Natural killer cell (primary cell): ENCODE data around the gene GALNT9. TPM values are rescaled to one million over a fixed set of nuclear protein-coding genes. Genes with fewer than 3 reads are reported as not detected.
"Not testable (repeated sequence)": the region's sequence is repeated elsewhere in the genome, so short reads cannot be mapped to it uniquely, and the experiment has no call there.

Experiments used
- ATAC-seq, 3 donors: fragments of 150-1000 bp in 2 of 3; fragments of 200-7000 bp in 1 of 3; cut with Tn5 transposase; 1 replicate in 1 of 3; 2 replicates in 2 of 3; pipeline ENCODE4 v1.10.0; 2021; ENCODE audit warnings: mild to moderate bottlenecking in 2 of 3, moderate library complexity in 2 of 3
- DNase-seq, 2 donors: peaks; one replicate each; pipeline versions ENCODE4 v3.0.0 to v3.0.0-alpha.2; 2013 to 2021; ENCODE audit warnings: mixed read lengths in 1 of 2
- H3K27ac ChIP-seq: one replicate; pipeline ENCODE4 v1.5.1; 2013; ENCODE audit warnings: mild to moderate bottlenecking, low read length
- H3K27me3 ChIP-seq: one replicate; pipeline ENCODE4 v1.6.1; 2013; ENCODE audit warnings: low read length; ENCODE audit not compliant: control insufficient read depth, insufficient read depth
- H3K36me3 ChIP-seq: one replicate; pipeline ENCODE4 v1.6.1; 2013; ENCODE audit warnings: low read length; ENCODE audit not compliant: control insufficient read depth, insufficient read depth
- H3K4me1 ChIP-seq: one replicate; pipeline ENCODE4 v1.6.1; 2013; ENCODE audit warnings: low read length; ENCODE audit not compliant: control insufficient read depth, insufficient read depth
- H3K4me3 ChIP-seq: one replicate; pipeline ENCODE4 v1.5.1; 2013; ENCODE audit warnings: low read length
- H3K9me3 ChIP-seq: one replicate; pipeline ENCODE4 v1.6.1; 2013; ENCODE audit warnings: low read length; ENCODE audit not compliant: control insufficient read depth, insufficient read depth
- H3K27ac Mint-ChIP-seq, 2 donors: one replicate each; pipeline ENCODE4 v1.8.0; 2022; ENCODE audit warnings: mild to moderate bottlenecking in 2 of 2, mixed read lengths in 2 of 2, moderate library complexity in 1 of 2
- H3K27me3 Mint-ChIP-seq, 2 donors: one replicate each; pipeline ENCODE4 v1.8.0; 2022; ENCODE audit warnings: low read depth in 2 of 2, mixed read lengths in 2 of 2
- H3K36me3 Mint-ChIP-seq: one replicate; pipeline ENCODE4 v1.8.0; 2022; ENCODE audit warnings: mixed read lengths
- H3K4me1 Mint-ChIP-seq, 2 donors: one replicate each; pipeline ENCODE4 v1.8.0; 2022; ENCODE audit warnings: mixed read lengths in 2 of 2
- H3K4me3 Mint-ChIP-seq: one replicate; pipeline ENCODE4 v1.8.0; 2022; ENCODE audit warnings: mild to moderate bottlenecking, moderate library complexity, mixed read lengths
- H3K9me3 Mint-ChIP-seq, 2 donors: one replicate each; pipeline ENCODE4 v1.8.0; 2022; ENCODE audit warnings: mixed read lengths in 2 of 2
- CTCF ChIP-seq: fragments of 200-600 bp; IDR thresholded peaks from one replicate; pipeline ENCODE4 v1.8.0; 2022; ENCODE audit warnings: antibody characterized with exemption
- WGBS: methylation state at CpG from one replicate; pipeline ENCODE4 v1.1.7; 2013; ENCODE audit warnings: missing lambda C conversion rate; ENCODE audit not compliant: insufficient coverage; 5-methylcytosine and 5-hydroxymethylcytosine counted together
- intact Hi-C: fragments of 100-400 bp; cut with micrococcal nuclease; formaldehyde crosslinking; loops from one replicate; pipeline ENCODE4 v1.14.2; 2022
- total RNA-seq, 4 donors: library from RNA; stranded (reverse); fragments of 120-200 nt in 1 of 4; gene quantifications; one replicate each; pipeline versions ENCODE4 v1.2.3 to v1.2.4, GENCODE V29; 2013 to 2022

Gene GALNT9
- total RNA-seq, 3 donors from 2014 or later (not counting 1 experiment from before 2014, with no cell fraction given), result not detected

GRCh38 chr12:132300789-132301722 is 28.3 kb downstream of the GALNT9 start:
- H3K9me3 Mint-ChIP-seq, result no peaks in the 10 kb centered on the region
- TF ChIP-seq CTCF, result no peak
- DNase-seq (no peak), ATAC-seq (no peak)
- no peak overlapping the region for H3K4me3 Mint-ChIP-seq
- H3K27ac Mint-ChIP-seq, result no peak overlapping the region
- H3K4me1 Mint-ChIP-seq, result no peaks in the 10 kb centered on the region
- Histone ChIP-seq H3K9me3 (no peaks in the 10 kb centered on the region), H3K4me3 (no peak overlapping the region), H3K36me3 (no peaks in the 10 kb centered on the region), H3K27ac (no peak overlapping the region), H3K27me3 (no peaks in the 10 kb centered on the region), H3K4me1 (no peaks in the 10 kb centered on the region)
- 75% methylated on average over 26 of the region's 26 CpGs for WGBS
- intact Hi-C loops, result no loop called here
- peaks cover 0 to 4% of the 10 kb centered on the region in 2 donors for H3K27me3 Mint-ChIP-seq
- H3K36me3 Mint-ChIP-seq, result no peaks in the 10 kb centered on the region

- no peaks in the 10 kb centered on the region for H3K9me3 Mint-ChIP-seq
- DNase-seq, result no peak
- ATAC-seq, result no peak
- peaks cover 5% of the 10 kb centered on the region for H3K9me3 ChIP-seq
- WGBS, result 91% methylated on average over 18 of the region's 18 CpGs
- TF ChIP-seq CTCF, result no peak
- H3K36me3 ChIP-seq, result no peaks in the 10 kb centered on the region
- H3K27me3 Mint-ChIP-seq, result peaks cover 0 to 2% of the 10 kb centered on the region in 2 donors
- H3K27ac ChIP-seq, result no peak overlapping the region
- H3K4me1 ChIP-seq, result no peaks in the 10 kb centered on the region
- H3K36me3 Mint-ChIP-seq, result no peaks in the 10 kb centered on the region
- intact Hi-C loops, result no loop called here
- H3K4me1 Mint-ChIP-seq, result peaks cover 0 to 5% of the 10 kb centered on the region in 2 donors
- H3K4me3 Mint-ChIP-seq, result no peak overlapping the region
- H3K27ac Mint-ChIP-seq, result no peak overlapping the region
- H3K27me3 ChIP-seq, result no peaks in the 10 kb centered on the region
- no peak overlapping the region for H3K4me3 ChIP-seq
Measured at GRCh38 chr12:132296063-132296462, 33.3 kb downstream of the GALNT9 start.

GRCh38 chr12:132295561-132295960 is 33.8 kb downstream of the GALNT9 start:
- H3K36me3 ChIP-seq, H3K4me1 Mint-ChIP-seq, H3K36me3 Mint-ChIP-seq, DNase-seq, intact Hi-C loops, H3K4me3 ChIP-seq, H3K27me3 Mint-ChIP-seq, H3K27ac ChIP-seq, H3K27ac Mint-ChIP-seq, H3K9me3 Mint-ChIP-seq, H3K27me3 ChIP-seq, H3K4me1 ChIP-seq, H3K4me3 Mint-ChIP-seq, ATAC-seq, H3K9me3 ChIP-seq: not testable (repeated sequence)
- 91% methylated on average over 24 of the region's 24 CpGs for WGBS

GRCh38 chr12:132295101-132295526 is 34.3 kb downstream of the GALNT9 start:
- H3K27ac Mint-ChIP-seq, result no peak overlapping the region
- Histone ChIP-seq H3K4me1 (no peaks in the 10 kb centered on the region), H3K9me3 (peaks cover 9% of the 10 kb centered on the region), H3K27me3 (no peaks in the 10 kb centered on the region), H3K36me3 (no peaks in the 10 kb centered on the region), H3K4me3 (no peak overlapping the region), H3K27ac (no peak overlapping the region)
- H3K4me1 Mint-ChIP-seq, result peaks cover 0 to 5% of the 10 kb centered on the region in 2 donors
- ATAC-seq, result no peak
- no peak for TF ChIP-seq CTCF
- no peaks in the 10 kb centered on the region for H3K36me3 Mint-ChIP-seq
- H3K9me3 Mint-ChIP-seq, result no peaks in the 10 kb centered on the region
- DNase-seq, result no peak
- WGBS, result 91% methylated on average over 18 of the region's 18 CpGs
- no peak overlapping the region for H3K4me3 Mint-ChIP-seq
- intact Hi-C loops, result no loop called here
- H3K27me3 Mint-ChIP-seq, result peaks cover 0 to 2% of the 10 kb centered on the region in 2 donors
